ENCODE results near the gene TESK2.

TESK2 gene

GRCh38 chr1:45510036-45510971 is 19.3 kb upstream of the TESK2 start:
- no peak for DNase-seq (ENCODE audit: low read depth in 2 of 3, low spot score in 2 of 3)

- DNase-seq (ENCODE audit: low read depth in 2 of 3, low spot score in 2 of 3) = no peak
Measured at GRCh38 chr1:45508295-45509151, 17.6 kb upstream of the TESK2 start.

- no peak for DNase-seq (ENCODE audit: low read depth in 2 of 3, low spot score in 2 of 3)
Measured at GRCh38 chr1:45507893-45508292, 16.9 kb upstream of the TESK2 start.

- no peak for DNase-seq (ENCODE audit: low read depth in 2 of 3, low spot score in 2 of 3)
Measured at GRCh38 chr1:45507195-45507594, 16.2 kb upstream of the TESK2 start.

- DNase-seq (ENCODE audit: low read depth in 2 of 3, low spot score in 2 of 3) = no peak
Measured at GRCh38 chr1:45503462-45504360, 12.7 kb upstream of the TESK2 start.

- no peak for DNase-seq (ENCODE audit: low read depth in 2 of 3, low spot score in 2 of 3)
Measured at GRCh38 chr1:45501505-45501859, 10.5 kb upstream of the TESK2 start.

GRCh38 chr1:45499415-45499769 is 8.4 kb upstream of the TESK2 start:
- DNase-seq (ENCODE audit: low read depth in 2 of 3, low spot score in 2 of 3) = no peak

GRCh38 chr1:45498279-45498678 is 7.3 kb upstream of the TESK2 start:
- DNase-seq (ENCODE audit: low read depth in 2 of 3, low spot score in 2 of 3) = no peak

- no peak for DNase-seq (ENCODE audit: low read depth in 2 of 3, low spot score in 2 of 3)
Measured at GRCh38 chr1:45493116-45493697, 2.2 kb upstream of the TESK2 start.

GRCh38 chr1:45492691-45493090 is 1.7 kb upstream of the TESK2 start:
- DNase-seq (ENCODE audit: low read depth in 2 of 3, low spot score in 2 of 3) = no peak

- no peak for DNase-seq (ENCODE audit: low read depth in 2 of 3, low spot score in 2 of 3)
Measured at GRCh38 chr1:45491487-45492260, 711 bp upstream of the TESK2 start.

- no peak for DNase-seq (ENCODE audit: low read depth in 2 of 3, low spot score in 2 of 3)
Measured at GRCh38 chr1:45490121-45490625, 790 bp downstream of the TESK2 start.

- peak in 1 of 3 experiments; percentile 38 for DNase-seq (ENCODE audit: low read depth in 2 of 3, low spot score in 2 of 3)
Measured at GRCh38 chr1:45489379-45489778, 1.6 kb downstream of the TESK2 start.

- no peak for DNase-seq (ENCODE audit: low read depth in 2 of 3, low spot score in 2 of 3)
Measured at GRCh38 chr1:45488666-45489377, 2.1 kb downstream of the TESK2 start.

- no peak for DNase-seq (ENCODE audit: low read depth in 2 of 3, low spot score in 2 of 3)
Measured at GRCh38 chr1:45485949-45486348, 5.0 kb downstream of the TESK2 start.

GRCh38 chr1:45479039-45479748 is 11.8 kb downstream of the TESK2 start:
- DNase-seq (ENCODE audit: low read depth in 2 of 3, low spot score in 2 of 3) = no peak

- no peak for DNase-seq (ENCODE audit: low read depth in 2 of 3, low spot score in 2 of 3)
Measured at GRCh38 chr1:45478121-45478814, 12.7 kb downstream of the TESK2 start.

GRCh38 chr1:45477646-45478045 is 13.3 kb downstream of the TESK2 start:
- DNase-seq (ENCODE audit: low read depth in 2 of 3, low spot score in 2 of 3) = no peak
